ENCODE data around the gene RNF126. TPM values are rescaled to one million over a fixed set of nuclear protein-coding genes. Genes with fewer than 3 reads are reported as not detected.

Gene RNF126
- total and polyA plus RNA-seq, 2 of the 4 experiments (the other 2 are of a cell fraction) = 7.0 to 27.4 TPM

DNA sequence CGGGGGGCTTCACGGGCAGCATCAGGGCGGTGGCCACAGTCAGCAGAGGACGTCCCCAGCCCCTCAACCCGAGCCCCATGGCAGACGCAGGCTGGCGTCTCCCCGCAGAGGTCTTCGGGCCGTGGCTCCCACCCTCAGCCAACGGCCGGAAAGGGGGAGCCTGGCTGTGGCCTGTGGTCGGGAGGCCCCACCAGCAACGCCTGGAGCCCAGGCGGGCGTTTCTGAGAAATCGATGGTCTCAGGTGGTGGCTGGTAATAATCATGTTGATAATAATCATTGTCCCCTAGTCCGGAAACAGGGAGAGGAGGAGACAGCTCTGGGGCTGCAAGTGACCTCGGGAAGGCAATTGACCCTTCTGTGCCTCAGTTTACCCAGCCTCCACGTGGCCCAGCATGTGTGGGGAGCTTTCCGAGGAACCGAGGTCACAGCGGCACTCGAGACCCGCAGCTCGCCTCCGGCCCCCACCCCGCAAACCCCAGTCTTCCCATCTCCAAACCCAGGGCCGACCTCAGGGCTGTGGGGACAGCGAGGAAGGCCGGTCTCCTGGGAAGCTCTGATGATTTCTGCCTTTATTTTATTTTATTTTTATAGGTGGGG is 32.4 kb upstream of the RNF126 start, which contains the start of gene PRSS57:
PRSS57 (minus strand) TSS at position 101 of the 598 bp plus-strand sequence; CDS start at position 79, 22 bp downstream.
- no peak within 1 kb of the TSS for H3K4me2 ChIP-seq (ENCODE audit: low read depth, low read length)
- dilution Hi-C loops (cut with HindIII; ENCODE audit: low sequenced_read_pairs, unreplicated experiment) = no loop called here

More for the DNA sequence above, 32.4 kb upstream of the RNF126 start, which contains the start of gene PRSS57:
- intact Hi-C loops (cut with micrococcal nuclease) (no loop called here), in situ Hi-C loops (cut with MboI; ENCODE audit: low sequenced_read_pairs) (no loop called here)
- no peak within 1 kb of the TSS for H2BK15ac ChIP-seq (ENCODE audit: low read depth, low read length)
- no peak within 1 kb of the TSS for H3K4ac ChIP-seq (ENCODE audit: low read depth, low read length)
- no peaks in the 10 kb centered on the region for H3K79me1 ChIP-seq (ENCODE audit: low read depth in 1 of 2, low read length in 2 of 2)
- no peak within 1 kb of the TSS for H3K18ac ChIP-seq (ENCODE audit: low read depth, low read length)
- BruUV-seq (replicated peaks) = no TSS peak
- H3K4me1 ChIP-seq (ENCODE audit: control insufficient read depth, insufficient read depth, low read length) = no peaks in the 10 kb centered on the region
- no peak within 1 kb of the TSS for H2AK5ac ChIP-seq (ENCODE audit: low read depth, low read length)
- no peaks in the 10 kb centered on the region for H3K36me3 ChIP-seq (ENCODE audit: control insufficient read depth, insufficient read depth, low read length)
- no peak within 1 kb of the TSS for H2AFZ ChIP-seq (replicated peaks; ENCODE audit: low read length, poor library complexity)
- POLR2A ChIA-PET (ENCODE audit: unreplicated experiment) = no interaction called here
- no peak within 1 kb of the TSS for H2BK120ac ChIP-seq (ENCODE audit: low read depth, low read length)
- no peak within 1 kb of the TSS for H4K8ac ChIP-seq (ENCODE audit: low read depth in 2 of 2, low read length in 2 of 2)
- ATAC-seq (ENCODE audit: low read depth) = no peak
- no peak within 1 kb of the TSS for H4K91ac ChIP-seq (ENCODE audit: insufficient read depth, low read depth, low read length)
- no peaks in the 10 kb centered on the region for H3K9me3 ChIP-seq (ENCODE audit: control insufficient read depth, insufficient read depth, low read length)
- CTCF ChIA-PET = no interaction called here
- TF ChIP-seq POLR2A (IDR thresholded peaks at IDR 0.05; ENCODE audit: low read depth, low read length) (no peak), RCOR1 (IDR thresholded peaks at IDR 0.05; ENCODE audit: insufficient replicate concordance, low read length) (no peak), RFX5 (IDR thresholded peaks at IDR 0.05; ENCODE audit: low read depth, low read length) (no peak), FOS (IDR thresholded peaks at IDR 0.05; ENCODE audit: low read depth, low read length) (no peak), ELK1 (IDR thresholded peaks at IDR 0.05; ENCODE audit: borderline replicate concordance, low read depth, low read length) (no peak), MAZ (IDR thresholded peaks at IDR 0.05; ENCODE audit: borderline replicate concordance, low read depth, low read length) (no peak), MAFK (IDR thresholded peaks at IDR 0.05; ENCODE audit: low read depth, low read length) (no peak), CHD1 (IDR thresholded peaks at IDR 0.05; ENCODE audit: low read depth, low read length) (no peak), MXI1 (IDR thresholded peaks at IDR 0.05; ENCODE audit: borderline replicate concordance, low read depth, low read length) (no peak), BHLHE40 (IDR thresholded peaks at IDR 0.05; ENCODE audit: low read depth, low read length) (no peak), CEBPB (IDR thresholded peaks at IDR 0.05; ENCODE audit: low read depth, low read length) (no peak), RAD21 (IDR thresholded peaks at IDR 0.05; ENCODE audit: low read length) (no peak), NFE2L2 (IDR thresholded peaks at IDR 0.05; ENCODE audit: low read depth, low read length) (no peak), SMC3 (IDR thresholded peaks at IDR 0.05; ENCODE audit: low read depth, low read length) (no peak)
- TF ChIP-seq, protein P1, sequence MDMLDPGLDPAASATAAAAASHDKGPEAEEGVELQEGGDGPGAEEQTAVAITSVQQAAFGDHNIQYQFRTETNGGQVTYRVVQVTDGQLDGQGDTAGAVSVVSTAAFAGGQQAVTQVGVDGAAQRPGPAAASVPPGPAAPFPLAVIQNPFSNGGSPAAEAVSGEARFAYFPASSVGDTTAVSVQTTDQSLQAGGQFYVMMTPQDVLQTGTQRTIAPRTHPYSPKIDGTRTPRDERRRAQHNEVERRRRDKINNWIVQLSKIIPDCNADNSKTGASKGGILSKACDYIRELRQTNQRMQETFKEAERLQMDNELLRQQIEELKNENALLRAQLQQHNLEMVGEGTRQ (IDR thresholded peaks at IDR 0.05; ENCODE audit: low read depth, low read length) = no peak
- TF ChIP-seq, protein P2, sequence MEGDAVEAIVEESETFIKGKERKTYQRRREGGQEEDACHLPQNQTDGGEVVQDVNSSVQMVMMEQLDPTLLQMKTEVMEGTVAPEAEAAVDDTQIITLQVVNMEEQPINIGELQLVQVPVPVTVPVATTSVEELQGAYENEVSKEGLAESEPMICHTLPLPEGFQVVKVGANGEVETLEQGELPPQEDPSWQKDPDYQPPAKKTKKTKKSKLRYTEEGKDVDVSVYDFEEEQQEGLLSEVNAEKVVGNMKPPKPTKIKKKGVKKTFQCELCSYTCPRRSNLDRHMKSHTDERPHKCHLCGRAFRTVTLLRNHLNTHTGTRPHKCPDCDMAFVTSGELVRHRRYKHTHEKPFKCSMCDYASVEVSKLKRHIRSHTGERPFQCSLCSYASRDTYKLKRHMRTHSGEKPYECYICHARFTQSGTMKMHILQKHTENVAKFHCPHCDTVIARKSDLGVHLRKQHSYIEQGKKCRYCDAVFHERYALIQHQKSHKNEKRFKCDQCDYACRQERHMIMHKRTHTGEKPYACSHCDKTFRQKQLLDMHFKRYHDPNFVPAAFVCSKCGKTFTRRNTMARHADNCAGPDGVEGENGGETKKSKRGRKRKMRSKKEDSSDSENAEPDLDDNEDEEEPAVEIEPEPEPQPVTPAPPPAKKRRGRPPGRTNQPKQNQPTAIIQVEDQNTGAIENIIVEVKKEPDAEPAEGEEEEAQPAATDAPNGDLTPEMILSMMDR (conservative IDR thresholded peaks at IDR 0.05; ENCODE audit: low read depth, low read length) = no peak
- H4K20me1 ChIP-seq (ENCODE audit: insufficient read depth, low read length) = no peaks in the 10 kb centered on the region
- WGBS, 2 experiments (ENCODE audit: extremely low coverage in 2 of 2, insufficient read length in 1 of 2) = 49% methylated on average over 10 of the region's 31 CpGs; no CpG with 5 or more reads in 1 of the 2 experiments
- H3K23ac ChIP-seq (ENCODE audit: low read depth, low read length) = no peak within 1 kb of the TSS
- H2BK20ac ChIP-seq (ENCODE audit: low read depth, low read length) = no peak within 1 kb of the TSS
- H3K9me1 ChIP-seq (ENCODE audit: insufficient read depth, low read length) = no peaks in the 10 kb centered on the region
- no peak for DNase-seq
- H3K9ac ChIP-seq (ENCODE audit: low read depth, low read length) = no peak within 1 kb of the TSS
- H4K5ac ChIP-seq (ENCODE audit: low read depth, low read length) = no peak within 1 kb of the TSS
- H3K14ac ChIP-seq (replicated peaks; ENCODE audit: low read depth, low read length) = no peak within 1 kb of the TSS
- H2AK9ac ChIP-seq (replicated peaks; ENCODE audit: low read depth, low read length, poor library complexity) = no peak within 1 kb of the TSS
- no peak within 1 kb of the TSS for H3K4me3 ChIP-seq (ENCODE audit: insufficient read depth, low read depth, low read length)
- H2BK5ac ChIP-seq (ENCODE audit: low read depth, low read length, poor library complexity, severe bottlenecking) = no peak within 1 kb of the TSS
- H3K56ac ChIP-seq (ENCODE audit: extremely low read depth, insufficient read depth, low read length) = no peak within 1 kb of the TSS
- no peak within 1 kb of the TSS for H3K27ac ChIP-seq (ENCODE audit: insufficient read depth, low read length)
- H3K27me3 ChIP-seq (ENCODE audit: control insufficient read depth, insufficient read depth, low read length) = peaks cover 6% of the 10 kb centered on the region; the same call in 1 of the 2 replicates
